OCI-LY1 (cell line): Measurements from ENCODE around the gene DUT.

ENCODE experiments used
- H2AFZ ChIP-seq: fragments of 200-600 bp; sonication (generic), shearing (Covaris generic); 2 replicates; pipeline ENCODE4 v1.6.0; 2014; ENCODE audit warnings: antibody characterized with exemption, mild to moderate bottlenecking, low read length
- H3F3A ChIP-seq: fragments of 200-600 bp; sonication (generic), shearing (Covaris generic); 2 replicates; pipeline ENCODE4 v1.6.0; 2014; ENCODE audit warnings: mild to moderate bottlenecking, antibody characterized with exemption, low read length, moderate library complexity; ENCODE audit not compliant: insufficient read depth
- H3K27ac ChIP-seq: fragments of 200-600 bp; sonication (generic); 2 replicates; pipeline ENCODE4 v1.5.1; 2014; ENCODE audit warnings: low read length, mixed run types, mild to moderate bottlenecking, low read depth; ENCODE audit not compliant: poor library complexity, severe bottlenecking
- H3K27me3 ChIP-seq: fragments of 200-600 bp; sonication (generic); 2 replicates; pipeline ENCODE4 v1.6.0; 2014; ENCODE audit warnings: antibody characterized with exemption, mild to moderate bottlenecking, low read length, moderate library complexity; ENCODE audit not compliant: insufficient read depth
- H3K36me3 ChIP-seq: fragments of 200-600 bp; sonication (generic); 2 replicates; pipeline ENCODE4 v1.6.1; 2014; ENCODE audit warnings: mild to moderate bottlenecking, antibody characterized with exemption, low read length, moderate library complexity, mixed read lengths; ENCODE audit not compliant: insufficient read depth
- H3K4me1 ChIP-seq: fragments of 200-600 bp; sonication (generic); 2 replicates; pipeline ENCODE4 v1.5.1; 2014; ENCODE audit warnings: mild to moderate bottlenecking, low read length, moderate library complexity; ENCODE audit not compliant: insufficient read depth, severe bottlenecking
- H3K4me2 ChIP-seq: fragments of 200-600 bp; sonication (generic), shearing (Covaris generic); 2 replicates; pipeline ENCODE4 v1.6.1; 2014; ENCODE audit warnings: low read length
- H3K4me3 ChIP-seq: fragments of 200-600 bp; sonication (generic); 2 replicates; pipeline ENCODE4 v1.5.1; 2014; ENCODE audit warnings: low read length, low read depth, mild to moderate bottlenecking, mixed read lengths; ENCODE audit not compliant: poor library complexity, severe bottlenecking
- H3K79me2 ChIP-seq: fragments of 200-600 bp; shearing (Covaris generic); 2 replicates; pipeline ENCODE4 v1.6.1; 2016; ENCODE audit warnings: mixed run types, low read length, mixed read lengths; ENCODE audit not compliant: insufficient read depth
- H3K9ac ChIP-seq: fragments of 200-600 bp; sonication (generic), shearing (Covaris generic); 2 replicates; pipeline ENCODE4 v1.6.1; 2014; ENCODE audit warnings: mild to moderate bottlenecking, low read length, mixed read lengths
- H3K9me2 ChIP-seq: fragments of 200-600 bp; sonication (generic), shearing (Covaris generic); 2 replicates; pipeline ENCODE4 v1.6.1; 2014; ENCODE audit warnings: low read depth, mild to moderate bottlenecking, low read length, mixed read lengths
- H3K9me3 ChIP-seq: fragments of 200-600 bp; shearing (Covaris generic); 2 replicates; pipeline ENCODE4 v1.6.1; 2014; ENCODE audit warnings: low read length, mixed read lengths
- H4K20me1 ChIP-seq: fragments of 200-600 bp; sonication (generic), shearing (Covaris generic); 2 replicates; pipeline ENCODE4 v1.6.0; 2016; ENCODE audit warnings: mild to moderate bottlenecking, low read length; ENCODE audit not compliant: insufficient read depth
- EZH2 ChIP-seq: fragments of 200-600 bp; sonication (generic), shearing (Covaris generic); IDR thresholded peaks from 2 replicates; pipeline ENCODE4 v1.8.0; 2017; ENCODE audit warnings: borderline replicate concordance, mixed run types, mild to moderate bottlenecking, antibody characterized with exemption, low read length, moderate library complexity, mixed read lengths
- TF ChIP-seq, protein P1 (sequence below): fragments of 200-600 bp; sonication (generic), shearing (Covaris generic); IDR thresholded peaks from 2 replicates; pipeline ENCODE4 v1.5.1; 2017; ENCODE audit warnings: mild to moderate bottlenecking, antibody characterized with exemption, low read length, moderate library complexity, mixed read lengths

DUT gene

DNA sequence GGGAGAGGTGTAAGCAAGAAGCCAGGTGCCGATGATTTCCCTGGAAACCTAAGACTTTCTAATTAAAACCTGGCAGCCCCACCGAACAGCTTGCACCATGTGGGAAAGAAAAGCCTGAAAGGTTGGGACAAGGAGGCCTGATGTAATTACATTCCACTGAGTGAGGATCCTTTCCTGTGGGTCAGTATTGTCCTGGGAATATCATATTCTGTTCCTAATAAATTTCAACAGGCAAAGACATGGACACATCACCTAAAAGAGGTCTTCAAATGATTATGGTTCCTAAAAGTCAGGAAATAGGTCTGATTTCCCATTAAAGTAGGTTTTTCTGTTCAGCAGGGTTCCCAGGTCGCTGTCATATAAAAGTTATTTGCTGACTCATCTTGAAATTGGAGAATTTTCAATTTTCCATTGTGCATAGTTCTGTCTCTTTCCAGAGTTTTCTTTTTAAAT is 58.5 kb downstream of the DUT start:
- Histone ChIP-seq H4K20me1 (no peaks in the 10 kb centered on the region), H3F3A (no peaks in the 10 kb centered on the region), H3K27me3 (no peaks in the 10 kb centered on the region), H3K36me3 (no peaks in the 10 kb centered on the region), H3K4me1 (no peaks in the 10 kb centered on the region), H3K27ac (no peak overlapping the region), H2AFZ (no peak overlapping the region), H3K9me3 (no peaks in the 10 kb centered on the region), H3K9ac (no peak overlapping the region), H3K4me3 (no peak overlapping the region), H3K4me2 (no peak overlapping the region), H3K9me2 (no peaks in the 10 kb centered on the region), H3K79me2 (no peaks in the 10 kb centered on the region)
- no peak for TF ChIP-seq EZH2
- TF ChIP-seq, protein P1, sequence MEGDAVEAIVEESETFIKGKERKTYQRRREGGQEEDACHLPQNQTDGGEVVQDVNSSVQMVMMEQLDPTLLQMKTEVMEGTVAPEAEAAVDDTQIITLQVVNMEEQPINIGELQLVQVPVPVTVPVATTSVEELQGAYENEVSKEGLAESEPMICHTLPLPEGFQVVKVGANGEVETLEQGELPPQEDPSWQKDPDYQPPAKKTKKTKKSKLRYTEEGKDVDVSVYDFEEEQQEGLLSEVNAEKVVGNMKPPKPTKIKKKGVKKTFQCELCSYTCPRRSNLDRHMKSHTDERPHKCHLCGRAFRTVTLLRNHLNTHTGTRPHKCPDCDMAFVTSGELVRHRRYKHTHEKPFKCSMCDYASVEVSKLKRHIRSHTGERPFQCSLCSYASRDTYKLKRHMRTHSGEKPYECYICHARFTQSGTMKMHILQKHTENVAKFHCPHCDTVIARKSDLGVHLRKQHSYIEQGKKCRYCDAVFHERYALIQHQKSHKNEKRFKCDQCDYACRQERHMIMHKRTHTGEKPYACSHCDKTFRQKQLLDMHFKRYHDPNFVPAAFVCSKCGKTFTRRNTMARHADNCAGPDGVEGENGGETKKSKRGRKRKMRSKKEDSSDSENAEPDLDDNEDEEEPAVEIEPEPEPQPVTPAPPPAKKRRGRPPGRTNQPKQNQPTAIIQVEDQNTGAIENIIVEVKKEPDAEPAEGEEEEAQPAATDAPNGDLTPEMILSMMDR = no peak

- H3F3A ChIP-seq = no peaks in the 10 kb centered on the region
- no peaks in the 10 kb centered on the region for H3K9me3 ChIP-seq
- no peak overlapping the region for H3K9ac ChIP-seq
- TF ChIP-seq, protein P1 = no peak
- TF ChIP-seq EZH2 = no peak
- no peaks in the 10 kb centered on the region for H3K36me3 ChIP-seq
- H3K4me3 ChIP-seq = no peak overlapping the region
- no peaks in the 10 kb centered on the region for H3K27me3 ChIP-seq
- H4K20me1 ChIP-seq = no peaks in the 10 kb centered on the region
- no peaks in the 10 kb centered on the region for H3K79me2 ChIP-seq
- H3K9me2 ChIP-seq = no peaks in the 10 kb centered on the region
- H3K27ac ChIP-seq = no peak overlapping the region
- H2AFZ ChIP-seq = no peak overlapping the region
- no peaks in the 10 kb centered on the region for H3K4me1 ChIP-seq
- H3K4me2 ChIP-seq = no peak overlapping the region
Measured at GRCh38 chr15:48391950-48392349, 60.7 kb downstream of the DUT start.

DNA sequence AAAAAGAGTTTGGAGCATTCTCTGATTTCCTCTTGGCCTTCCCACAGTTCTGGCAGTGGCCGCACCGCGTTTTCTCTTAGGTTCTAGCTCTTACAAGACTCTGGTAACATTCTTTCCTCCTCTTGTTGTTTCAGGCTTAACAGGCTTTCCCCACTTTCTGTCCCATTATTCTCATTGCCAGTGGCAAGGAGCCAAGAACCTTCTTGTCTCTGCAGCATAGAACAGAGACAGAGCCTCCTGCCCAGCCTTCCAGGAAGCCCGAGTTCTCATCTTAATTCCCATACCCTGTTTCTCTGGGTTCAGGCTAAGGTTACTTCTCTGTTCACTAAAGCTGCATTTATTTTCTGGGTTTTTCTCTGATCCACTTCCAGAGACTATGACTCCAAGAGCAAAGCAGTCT is 61.1 kb downstream of the DUT start:
- H2AFZ ChIP-seq = no peak overlapping the region

More for the DNA sequence above, 61.1 kb downstream of the DUT start:
- Histone ChIP-seq H3K4me1 (no peaks in the 10 kb centered on the region), H3K9ac (no peak overlapping the region), H3K36me3 (no peaks in the 10 kb centered on the region), H3K4me3 (no peak overlapping the region), H3K9me2 (no peaks in the 10 kb centered on the region), H3K79me2 (no peaks in the 10 kb centered on the region), H3K27ac (no peak overlapping the region), H3K4me2 (no peak overlapping the region), H3F3A (no peaks in the 10 kb centered on the region), H4K20me1 (no peaks in the 10 kb centered on the region), H3K9me3 (no peaks in the 10 kb centered on the region), H3K27me3 (no peaks in the 10 kb centered on the region)
- TF ChIP-seq EZH2 = no peak
- TF ChIP-seq, protein P1 = no peak
